ENCODE data around the gene SP8.

Gene SP8

GRCh38 chr7:20738518-20739481 is 47.9 kb downstream of the SP8 start:
- Histone ChIP-seq H3K9ac (no peak overlapping the region), H3K27ac (no peak overlapping the region), H3K9me3 (no peaks in the 10 kb centered on the region), H3K4me3 (no peak overlapping the region), H3K4me1 (no peaks in the 10 kb centered on the region), H3K4me2 (no peak overlapping the region), H4K20me1 (no peaks in the 10 kb centered on the region), H3K27me3 (no peaks in the 10 kb centered on the region), H3K36me3 (no peaks in the 10 kb centered on the region)
- peak; percentile 62; the same call in 1 of the 2 replicates for TF ChIP-seq Cebpa-rat (IDR thresholded peaks at IDR 0.05)

- no peaks in the 10 kb centered on the region for H3K36me3 ChIP-seq
- H3K9ac ChIP-seq, result no peak overlapping the region
- H4K20me1 ChIP-seq, result no peaks in the 10 kb centered on the region
- no peak overlapping the region for H3K27ac ChIP-seq
- H3K4me2 ChIP-seq, result no peak overlapping the region
- H3K4me3 ChIP-seq, result no peak overlapping the region
- H3K9me3 ChIP-seq, result no peaks in the 10 kb centered on the region
- H3K27me3 ChIP-seq, result no peaks in the 10 kb centered on the region
- TF ChIP-seq Cebpa-rat (IDR thresholded peaks at IDR 0.05), result no peak
- no peaks in the 10 kb centered on the region for H3K4me1 ChIP-seq
Measured at GRCh38 chr7:20737840-20738448, 48.7 kb downstream of the SP8 start.

GRCh38 chr7:20735346-20736065 is 51.2 kb downstream of the SP8 start:
- TF ChIP-seq Cebpa-rat (IDR thresholded peaks at IDR 0.05), result no peak
- H3K27ac ChIP-seq, result no peak overlapping the region
- H3K9ac ChIP-seq, result no peak overlapping the region
- no peaks in the 10 kb centered on the region for H4K20me1 ChIP-seq
- H3K4me2 ChIP-seq, result no peak overlapping the region
- no peaks in the 10 kb centered on the region for H3K27me3 ChIP-seq
- H3K4me3 ChIP-seq, result no peak overlapping the region
- no peaks in the 10 kb centered on the region for H3K36me3 ChIP-seq
- no peaks in the 10 kb centered on the region for H3K9me3 ChIP-seq
- H3K4me1 ChIP-seq, result no peaks in the 10 kb centered on the region

Measured in BLaER1 (cell line).